Epithelial cell of esophagus (primary cell): ENCODE measurements around the gene ADAM30.

Experiments
- DNase-seq: peaks from one replicate; pipeline ENCODE4 v3.0.0; 2010; ENCODE audit warnings: low read depth
- H3K4me3 ChIP-seq: 2 replicates; pipeline ENCODE4 v1.5.1; 2011; ENCODE audit warnings: mild to moderate bottlenecking, low read length, control low read depth
- TF ChIP-seq, protein P1 (sequence below): IDR thresholded peaks from 2 replicates; pipeline ENCODE4 v1.5.1; 2011; ENCODE audit warnings: low read depth, mild to moderate bottlenecking, low read length, control low read depth, inconsistent platforms; ENCODE audit not compliant: insufficient read depth; ENCODE audit errors: missing control alignments

The ADAM30 gene

DNA sequence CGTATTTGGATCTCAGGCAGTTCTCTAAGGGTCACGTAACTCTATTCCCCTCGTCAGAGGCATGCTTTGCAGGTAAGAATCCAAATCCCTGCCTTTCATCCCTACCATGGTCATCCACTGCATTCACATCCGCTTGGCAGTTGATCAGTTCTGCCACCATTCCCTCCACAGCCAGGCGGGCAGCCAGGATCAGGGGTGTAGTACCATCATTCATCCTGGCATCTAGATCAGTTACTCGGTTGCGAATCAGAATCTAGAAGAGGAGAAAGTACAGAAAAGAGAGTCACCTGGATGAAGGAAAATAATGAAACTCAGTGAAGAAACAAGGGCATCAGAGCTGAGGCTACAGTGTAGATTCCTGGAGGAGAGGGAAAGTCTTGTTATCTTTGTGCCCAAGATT lies 22.0 kb upstream of the ADAM30 start:
- no peak for DNase-seq
- TF ChIP-seq, protein P1, sequence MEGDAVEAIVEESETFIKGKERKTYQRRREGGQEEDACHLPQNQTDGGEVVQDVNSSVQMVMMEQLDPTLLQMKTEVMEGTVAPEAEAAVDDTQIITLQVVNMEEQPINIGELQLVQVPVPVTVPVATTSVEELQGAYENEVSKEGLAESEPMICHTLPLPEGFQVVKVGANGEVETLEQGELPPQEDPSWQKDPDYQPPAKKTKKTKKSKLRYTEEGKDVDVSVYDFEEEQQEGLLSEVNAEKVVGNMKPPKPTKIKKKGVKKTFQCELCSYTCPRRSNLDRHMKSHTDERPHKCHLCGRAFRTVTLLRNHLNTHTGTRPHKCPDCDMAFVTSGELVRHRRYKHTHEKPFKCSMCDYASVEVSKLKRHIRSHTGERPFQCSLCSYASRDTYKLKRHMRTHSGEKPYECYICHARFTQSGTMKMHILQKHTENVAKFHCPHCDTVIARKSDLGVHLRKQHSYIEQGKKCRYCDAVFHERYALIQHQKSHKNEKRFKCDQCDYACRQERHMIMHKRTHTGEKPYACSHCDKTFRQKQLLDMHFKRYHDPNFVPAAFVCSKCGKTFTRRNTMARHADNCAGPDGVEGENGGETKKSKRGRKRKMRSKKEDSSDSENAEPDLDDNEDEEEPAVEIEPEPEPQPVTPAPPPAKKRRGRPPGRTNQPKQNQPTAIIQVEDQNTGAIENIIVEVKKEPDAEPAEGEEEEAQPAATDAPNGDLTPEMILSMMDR: no peak
- no peak overlapping the region for H3K4me3 ChIP-seq

DNA sequence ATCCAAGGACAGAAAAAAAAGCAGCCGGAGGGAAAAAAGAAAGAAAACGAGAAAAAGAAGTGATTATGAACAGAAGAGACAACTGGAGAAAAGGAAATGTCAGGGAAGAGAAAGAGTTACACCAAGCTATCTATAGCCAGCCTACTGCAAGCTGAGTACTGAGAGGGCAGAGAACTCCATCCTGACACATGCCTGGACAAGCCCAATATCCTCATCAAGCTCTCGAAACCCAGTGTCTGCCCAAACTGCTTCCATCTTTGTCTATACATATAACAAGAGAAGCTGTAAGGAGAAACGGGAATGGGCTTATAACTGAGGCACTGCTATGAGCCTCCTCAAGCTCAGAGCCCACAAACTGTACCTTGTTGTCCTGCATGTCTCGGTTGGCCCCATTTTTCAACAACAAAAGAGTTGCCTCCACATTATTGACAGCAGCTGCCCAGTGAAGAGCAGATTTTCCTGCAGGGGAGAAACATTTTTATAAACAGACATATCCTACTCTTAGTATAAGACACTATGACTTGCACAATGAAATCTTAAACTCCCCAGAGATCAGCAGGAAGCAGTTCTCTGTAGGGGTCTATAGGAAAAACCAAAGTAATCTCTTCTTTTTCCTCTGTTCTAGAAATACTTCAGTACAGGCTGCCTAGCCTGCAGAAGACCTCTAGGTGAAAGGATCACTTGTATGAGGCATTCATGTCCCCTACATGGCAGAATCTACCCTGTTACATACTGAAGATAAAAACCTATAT lies 21.2 kb upstream of the ADAM30 start:
- TF ChIP-seq, protein P1: no peak
- peak; percentile 69 for DNase-seq
- H3K4me3 ChIP-seq: no peak overlapping the region

DNA sequence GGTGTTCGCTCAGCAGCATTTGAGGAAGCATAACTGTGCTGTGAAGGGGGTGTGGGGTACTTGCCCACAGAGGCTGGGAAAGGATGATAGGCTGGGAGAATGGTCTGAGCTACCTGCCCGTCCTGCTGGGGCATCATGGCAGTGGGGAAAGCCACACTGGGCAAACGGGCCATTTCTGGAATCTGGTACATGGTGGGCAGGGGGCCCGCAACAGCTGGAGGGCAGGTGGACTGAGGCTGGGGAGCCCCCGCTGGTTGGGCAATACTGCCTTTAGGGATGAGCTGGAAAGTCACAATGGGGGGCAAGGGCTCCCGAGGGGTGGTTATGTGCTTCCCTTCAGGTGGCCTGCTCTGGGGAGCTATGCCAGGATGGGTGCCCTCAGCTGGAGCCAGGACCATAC lies 19.2 kb upstream of the ADAM30 start:
- TF ChIP-seq, protein P1: no peak
- H3K4me3 ChIP-seq: no peak overlapping the region
- no peak for DNase-seq

DNA sequence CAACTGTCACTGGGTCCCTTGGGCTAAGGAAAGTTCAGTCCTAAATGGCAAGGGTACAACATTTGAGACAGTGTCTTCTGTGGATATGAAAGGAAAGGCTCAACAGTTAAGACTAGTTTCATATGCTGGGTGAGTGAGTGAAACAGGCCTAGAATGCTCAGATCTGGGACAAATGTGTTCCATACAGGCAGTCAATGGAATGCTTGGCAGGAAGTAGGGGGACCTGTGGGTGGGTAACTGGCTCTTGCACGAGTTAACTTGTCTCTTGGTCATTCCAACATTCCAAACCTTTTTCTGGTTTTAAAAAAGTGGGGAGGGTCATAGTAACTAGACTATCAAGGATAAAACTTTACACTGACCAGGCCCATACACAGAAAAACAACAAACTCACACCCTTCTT lies 17.8 kb upstream of the ADAM30 start:
- TF ChIP-seq, protein P1: no peak
- DNase-seq: no peak
- H3K4me3 ChIP-seq: no peak overlapping the region

DNA sequence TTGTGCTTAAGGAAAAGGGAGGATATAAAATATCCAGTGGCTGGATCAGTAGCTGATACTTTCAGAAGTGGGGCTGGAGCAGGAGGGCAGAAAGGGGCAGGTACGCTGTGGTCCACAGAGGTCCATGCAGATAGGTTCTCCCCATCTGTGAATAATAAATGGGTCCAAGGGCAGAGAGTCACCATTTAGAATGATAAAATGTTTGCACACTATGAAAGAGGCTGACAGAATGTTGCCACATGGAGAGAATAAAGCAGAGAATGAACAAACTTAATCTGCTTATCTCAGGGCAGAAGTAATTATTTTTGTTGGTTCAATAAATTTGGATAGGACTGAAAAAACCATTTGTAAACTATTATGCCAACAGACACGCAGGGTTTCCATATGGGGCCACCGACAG lies 16.6 kb upstream of the ADAM30 start:
- no peak for DNase-seq
- TF ChIP-seq, protein P1: no peak
- H3K4me3 ChIP-seq: no peak overlapping the region

DNA sequence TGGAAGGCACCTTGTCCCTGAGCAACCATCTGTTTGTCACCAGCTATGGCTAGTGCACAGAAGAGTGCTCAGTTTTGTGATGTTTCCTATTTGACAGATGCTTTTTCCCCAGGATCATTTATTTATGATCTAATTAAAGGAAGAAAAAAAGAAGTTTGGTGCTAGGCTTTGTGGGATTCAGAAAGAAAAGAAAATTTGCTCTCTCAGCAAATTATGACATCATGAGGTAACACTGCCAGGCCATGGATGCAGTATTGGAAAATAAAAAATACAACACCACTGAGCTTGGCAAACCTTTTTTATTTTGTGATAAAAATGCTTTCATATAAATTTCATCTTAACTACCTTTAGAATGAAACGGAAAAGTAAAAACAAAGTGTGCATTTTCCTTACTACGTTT lies 15.5 kb upstream of the ADAM30 start:
- H3K4me3 ChIP-seq: no peak overlapping the region
- TF ChIP-seq, protein P1: no peak
- DNase-seq: no peak

GRCh38 chr1:119910618-119911017 lies 14.3 kb upstream of the ADAM30 start:
- no peak for DNase-seq

More at GRCh38 chr1:119910618-119911017, 14.3 kb upstream of the ADAM30 start:
- H3K4me3 ChIP-seq: no peak overlapping the region
- TF ChIP-seq, protein P1: no peak
